HG03571 (cell line): ENCODE data around the gene SGCE.

Experiments
- ATAC-seq: cut with Tn5 transposase; IDR thresholded peaks from one replicate; pipeline ENCODE4 v1.9.1; 2021; ENCODE audit not compliant: unreplicated experiment

Gene SGCE

DNA sequence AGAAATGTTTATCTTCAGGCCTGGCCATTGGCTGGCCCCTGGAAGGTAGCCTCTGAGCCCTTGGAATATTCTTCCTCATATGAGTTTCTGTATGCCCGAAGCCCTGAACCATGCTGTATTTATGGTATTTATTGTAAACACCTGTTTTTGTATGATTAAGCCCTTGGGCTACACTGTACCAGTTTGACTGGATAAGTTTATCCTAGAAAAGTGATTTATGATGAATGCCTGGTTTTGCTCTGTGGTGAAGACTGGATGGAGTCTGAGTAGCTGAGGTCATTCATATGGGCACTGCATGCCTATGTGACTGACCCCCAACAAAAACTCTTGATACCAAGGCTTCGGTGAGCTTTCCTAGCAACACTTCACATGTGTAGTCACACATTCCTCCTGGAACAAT lies 79.6 kb downstream of the SGCE start:
- no peak for ATAC-seq

DNA sequence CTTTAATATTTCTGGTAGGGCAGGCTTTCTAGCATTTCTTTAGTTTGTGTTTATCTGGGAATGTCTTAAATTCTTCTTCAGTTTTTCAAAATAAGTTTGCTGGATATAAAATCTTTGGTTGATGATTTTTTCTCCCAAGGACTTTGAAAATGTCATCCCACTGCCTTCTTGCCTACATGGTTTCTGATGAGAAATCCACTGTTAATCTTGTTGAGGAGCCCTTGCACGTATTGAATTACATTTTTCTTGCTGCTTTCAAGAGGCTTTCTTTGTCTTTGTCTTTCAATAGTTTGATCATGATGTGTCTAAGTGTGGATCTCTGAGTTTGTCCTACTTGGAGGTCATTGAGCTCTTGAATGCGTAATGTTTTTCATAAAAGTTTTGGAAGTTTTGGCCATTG lies 80.3 kb downstream of the SGCE start:
- no peak for ATAC-seq

DNA sequence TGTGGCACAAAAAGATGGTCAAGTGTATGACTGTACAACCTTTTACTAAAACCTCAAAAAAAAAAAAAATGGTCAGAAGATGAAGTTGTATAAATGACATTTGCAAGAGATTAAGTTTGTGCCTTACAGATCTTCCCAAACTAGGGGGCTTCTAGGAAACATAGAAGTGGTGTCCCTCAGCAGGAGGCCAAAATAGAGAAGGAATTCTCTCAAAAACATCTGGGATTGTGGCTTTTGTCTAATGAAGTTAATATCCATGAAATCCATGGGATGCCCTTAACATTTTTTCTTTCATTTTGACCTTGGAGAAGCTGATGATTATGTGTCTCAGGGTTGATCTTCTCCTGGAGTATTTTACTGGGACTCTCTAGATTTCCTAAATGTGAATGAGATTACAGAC lies 84.1 kb downstream of the SGCE start:
- ATAC-seq: no peak

DNA sequence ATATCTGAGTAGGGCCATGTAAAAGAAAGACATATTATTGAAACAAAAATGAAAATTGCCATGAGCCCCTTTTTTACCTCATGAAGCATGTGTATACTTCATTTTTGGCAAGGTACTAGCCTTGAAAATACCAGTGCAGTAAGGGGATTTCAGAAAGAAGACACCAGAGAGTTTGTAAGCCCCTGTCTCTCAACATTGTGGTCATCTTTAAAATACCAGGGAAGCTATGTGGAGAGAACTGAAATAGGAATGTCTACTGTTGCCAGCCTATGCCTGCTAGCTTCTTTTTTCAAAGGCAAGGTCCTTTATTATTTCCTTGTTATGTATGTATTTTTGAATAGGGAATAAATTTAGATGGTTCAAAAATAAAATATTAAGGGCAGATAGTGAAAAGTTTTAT lies 88.5 kb downstream of the SGCE start:
- no peak for ATAC-seq

DNA sequence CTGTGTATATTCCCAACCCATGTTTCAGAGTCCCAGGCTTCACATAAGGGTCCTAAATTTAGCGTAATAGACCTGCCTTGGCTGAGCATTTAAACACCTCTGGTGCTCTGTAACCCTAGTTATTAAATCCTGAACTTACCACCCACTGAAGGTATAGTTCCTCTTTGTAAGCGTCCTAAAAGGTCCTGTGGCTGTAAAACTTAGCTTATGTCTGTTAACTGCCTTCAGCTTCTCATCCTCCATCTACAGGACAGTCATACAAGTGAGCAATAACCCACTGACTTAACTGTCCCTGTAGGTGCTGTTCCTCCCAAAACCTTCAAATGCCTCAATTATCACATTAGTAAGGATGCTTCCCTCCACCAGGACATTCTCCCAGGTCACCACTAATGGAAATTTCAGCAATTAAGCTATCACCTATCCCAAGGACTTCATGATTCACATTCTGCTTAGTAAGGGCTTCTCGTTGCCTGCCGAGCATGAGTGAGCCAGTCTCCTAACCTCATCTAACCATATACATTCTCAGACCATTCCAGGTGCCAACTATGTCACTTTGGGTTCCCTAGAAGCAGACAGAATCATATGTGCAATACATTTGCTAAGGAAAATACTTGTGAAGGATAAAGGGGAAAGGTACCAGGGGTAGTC lies 90.6 kb downstream of the SGCE start:
- no peak for ATAC-seq

DNA sequence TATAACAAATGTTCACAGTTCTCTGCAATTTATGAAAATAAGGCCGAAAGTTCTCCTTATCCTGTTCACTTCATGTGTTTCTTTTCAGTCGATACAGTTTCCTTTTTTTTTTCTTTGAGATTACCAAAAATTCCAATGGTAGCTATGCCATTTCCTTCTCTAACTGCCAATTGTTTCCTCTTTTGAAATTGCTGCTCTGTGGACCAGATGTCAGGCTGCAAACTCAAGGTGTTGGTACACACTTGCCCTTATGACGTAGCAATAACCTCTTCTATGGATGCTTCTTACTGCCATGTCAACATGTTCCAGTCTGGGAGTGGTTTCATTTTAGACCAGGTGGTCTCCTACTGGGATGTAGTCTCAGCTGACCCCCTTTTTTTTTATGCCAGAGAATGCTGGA lies 93.4 kb downstream of the SGCE start:
- no peak for ATAC-seq

DNA sequence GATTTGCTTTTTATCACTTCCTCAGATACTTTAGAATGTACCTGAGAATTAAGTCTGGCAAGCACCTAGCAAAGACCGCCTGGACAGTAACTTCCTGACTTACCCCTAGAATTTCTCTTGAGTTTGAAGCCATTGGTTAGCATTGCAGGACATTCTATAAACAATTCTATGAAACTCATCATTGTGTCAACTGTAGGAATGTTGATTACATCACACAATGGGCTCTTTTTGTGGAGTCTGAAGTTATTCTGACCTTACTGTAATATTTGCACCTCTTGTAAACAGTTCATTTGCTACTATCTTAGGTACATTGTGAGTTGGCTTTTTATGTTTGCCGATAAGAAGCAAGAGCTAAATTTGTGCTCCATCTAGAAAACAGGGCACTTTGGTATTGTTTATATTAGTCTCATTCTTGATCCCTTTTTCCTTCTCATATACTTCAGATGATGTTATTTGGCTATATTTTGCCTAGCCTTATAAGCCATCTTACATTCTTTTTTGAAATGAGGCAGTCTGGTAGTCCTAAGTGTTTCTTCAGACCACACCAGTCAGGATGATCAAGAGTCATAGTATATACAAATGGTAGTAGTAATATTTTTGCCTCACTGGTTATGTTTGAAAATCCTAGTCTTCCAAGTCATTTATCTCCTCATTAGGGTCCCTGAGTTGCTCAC lies 94.0 kb downstream of the SGCE start:
- ATAC-seq: no peak

DNA sequence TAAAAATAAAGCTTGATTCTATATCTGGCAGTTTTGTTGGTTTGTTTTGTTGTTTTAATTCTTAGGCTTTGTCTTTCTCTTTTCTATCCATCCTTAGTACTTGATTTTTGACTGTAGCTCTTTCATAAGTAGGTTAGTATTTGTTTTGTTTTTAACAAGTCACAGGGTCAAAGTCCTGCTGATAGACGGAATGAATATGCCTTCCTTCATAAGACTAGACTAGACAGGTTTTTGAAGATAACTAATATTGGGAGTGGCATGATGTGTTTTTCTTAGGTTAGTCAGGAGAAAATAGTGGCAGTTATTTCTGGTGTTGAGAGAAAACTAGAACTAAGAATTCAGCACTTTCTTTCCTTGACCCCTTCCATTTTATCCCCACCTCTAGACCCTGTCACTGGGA lies 96.0 kb downstream of the SGCE start:
- ATAC-seq: no peak

DNA sequence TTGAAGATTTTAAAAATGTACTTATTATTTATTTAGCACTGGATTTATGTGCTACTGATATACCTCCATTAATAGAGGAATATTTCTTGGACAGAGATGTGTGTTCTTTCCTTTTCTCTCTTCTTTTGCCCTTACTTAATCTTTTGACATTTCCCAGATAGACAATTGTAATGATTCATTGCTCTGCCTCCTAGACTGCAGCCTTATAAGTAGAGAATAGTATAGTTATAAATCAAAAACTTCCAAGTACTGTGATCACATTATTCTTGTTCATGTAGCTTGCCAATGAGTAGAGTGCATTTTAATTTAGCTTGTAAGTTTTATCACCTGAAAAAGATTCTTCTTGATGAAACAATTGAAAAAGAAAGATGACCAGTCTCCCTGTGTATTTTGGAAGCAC lies 98.7 kb downstream of the SGCE start:
- ATAC-seq: no peak

DNA sequence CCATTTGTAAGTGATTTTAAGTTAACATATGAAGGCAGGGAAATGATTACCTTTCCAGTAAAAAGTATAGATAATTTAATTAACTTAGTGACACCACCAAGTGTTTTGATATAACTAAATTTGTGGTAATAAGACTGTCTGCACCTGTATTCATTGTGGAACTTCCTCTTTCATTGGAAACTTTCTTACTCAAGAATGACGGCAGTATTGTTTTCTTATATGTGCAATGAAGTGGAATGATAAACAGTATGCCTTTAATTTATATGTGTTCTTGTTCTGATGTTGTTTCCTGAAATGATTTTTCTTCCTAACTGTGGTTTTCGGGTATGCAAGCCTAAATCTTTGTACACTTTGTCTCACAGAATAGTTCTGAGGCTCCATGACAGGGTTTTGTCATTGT lies 99.9 kb downstream of the SGCE start:
- peak; percentile 76 for ATAC-seq

DNA sequence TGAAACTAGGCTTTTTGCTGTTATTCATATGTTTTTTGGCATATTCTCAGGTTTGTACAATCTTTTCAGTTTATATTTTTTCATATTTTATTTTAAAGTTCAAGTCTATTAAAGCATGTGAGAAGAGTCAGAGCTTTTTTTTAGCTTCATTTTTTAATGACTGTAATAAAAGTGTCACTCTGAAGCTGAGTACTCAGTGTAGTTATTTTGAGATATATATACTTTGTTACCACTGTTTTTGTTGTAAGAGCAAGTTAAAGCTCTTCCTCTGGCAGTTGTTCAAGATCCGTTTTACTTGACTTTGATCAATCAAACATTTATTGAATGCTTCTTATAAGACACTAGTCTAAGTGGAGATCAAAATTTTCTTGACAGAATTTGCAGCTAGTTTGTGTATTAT lies 108.8 kb downstream of the SGCE start:
- no peak for ATAC-seq

DNA sequence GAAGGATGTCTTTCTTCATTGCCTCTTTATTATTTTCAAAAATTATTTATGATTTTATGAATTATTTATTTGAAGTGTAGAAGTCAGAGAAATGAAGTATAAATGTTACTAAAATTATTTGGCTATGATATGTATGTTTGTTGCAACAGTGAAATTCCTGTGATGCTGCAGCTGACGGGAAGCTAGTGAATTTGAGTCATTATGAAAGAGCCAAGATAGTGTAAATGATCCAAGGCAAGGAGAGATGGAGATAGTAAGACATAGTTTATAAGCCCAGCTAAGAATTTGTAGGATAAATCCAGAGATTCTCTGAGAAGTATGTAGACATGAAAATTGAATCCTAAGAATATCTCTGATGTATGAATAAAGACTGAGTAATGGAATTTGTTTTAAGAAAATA lies 115.5 kb downstream of the SGCE start:
- ATAC-seq: no peak
